Natural killer cell (primary cell): ENCODE data around the gene IZUMO1R. TPM values are rescaled to one million over a fixed set of nuclear protein-coding genes. Genes with fewer than 3 reads are reported as not detected.
"Not testable (repeated sequence)": the region's sequence is repeated elsewhere in the genome, so short reads cannot be mapped to it uniquely, and the experiment has no call there.

ENCODE experiments used
- ATAC-seq, 3 donors: fragments of 150-1000 bp in 2 of 3; fragments of 200-7000 bp in 1 of 3; cut with Tn5 transposase; 1 replicate in 1 of 3; 2 replicates in 2 of 3; pipeline ENCODE4 v1.10.0; 2021; ENCODE audit warnings: mild to moderate bottlenecking in 2 of 3, moderate library complexity in 2 of 3
- DNase-seq, 2 donors: peaks; one replicate each; pipeline versions ENCODE4 v3.0.0 to v3.0.0-alpha.2; 2013 to 2021; ENCODE audit warnings: mixed read lengths in 1 of 2
- H3K27ac ChIP-seq: one replicate; pipeline ENCODE4 v1.5.1; 2013; ENCODE audit warnings: mild to moderate bottlenecking, low read length
- H3K27me3 ChIP-seq: one replicate; pipeline ENCODE4 v1.6.1; 2013; ENCODE audit warnings: low read length; ENCODE audit not compliant: control insufficient read depth, insufficient read depth
- H3K36me3 ChIP-seq: one replicate; pipeline ENCODE4 v1.6.1; 2013; ENCODE audit warnings: low read length; ENCODE audit not compliant: control insufficient read depth, insufficient read depth
- H3K4me1 ChIP-seq: one replicate; pipeline ENCODE4 v1.6.1; 2013; ENCODE audit warnings: low read length; ENCODE audit not compliant: control insufficient read depth, insufficient read depth
- H3K4me3 ChIP-seq: one replicate; pipeline ENCODE4 v1.5.1; 2013; ENCODE audit warnings: low read length
- H3K9me3 ChIP-seq: one replicate; pipeline ENCODE4 v1.6.1; 2013; ENCODE audit warnings: low read length; ENCODE audit not compliant: control insufficient read depth, insufficient read depth
- H3K27ac Mint-ChIP-seq, 2 donors: one replicate each; pipeline ENCODE4 v1.8.0; 2022; ENCODE audit warnings: mild to moderate bottlenecking in 2 of 2, mixed read lengths in 2 of 2, moderate library complexity in 1 of 2
- H3K27me3 Mint-ChIP-seq, 2 donors: one replicate each; pipeline ENCODE4 v1.8.0; 2022; ENCODE audit warnings: low read depth in 2 of 2, mixed read lengths in 2 of 2
- H3K36me3 Mint-ChIP-seq: one replicate; pipeline ENCODE4 v1.8.0; 2022; ENCODE audit warnings: mixed read lengths
- H3K4me1 Mint-ChIP-seq, 2 donors: one replicate each; pipeline ENCODE4 v1.8.0; 2022; ENCODE audit warnings: mixed read lengths in 2 of 2
- H3K4me3 Mint-ChIP-seq: one replicate; pipeline ENCODE4 v1.8.0; 2022; ENCODE audit warnings: mild to moderate bottlenecking, moderate library complexity, mixed read lengths
- H3K9me3 Mint-ChIP-seq, 2 donors: one replicate each; pipeline ENCODE4 v1.8.0; 2022; ENCODE audit warnings: mixed read lengths in 2 of 2
- WGBS: methylation state at CpG from one replicate; pipeline ENCODE4 v1.1.7; 2013; ENCODE audit warnings: missing lambda C conversion rate; ENCODE audit not compliant: insufficient coverage; 5-methylcytosine and 5-hydroxymethylcytosine counted together
- intact Hi-C: fragments of 100-400 bp; cut with micrococcal nuclease; formaldehyde crosslinking; loops from one replicate; pipeline ENCODE4 v1.14.2; 2022
- total RNA-seq, 4 donors: library from RNA; stranded (reverse); fragments of 120-200 nt in 1 of 4; gene quantifications; one replicate each; pipeline versions ENCODE4 v1.2.3 to v1.2.4, GENCODE V29; 2013 to 2022
- TF ChIP-seq, protein P1 (sequence below): fragments of 200-600 bp; IDR thresholded peaks from one replicate; pipeline ENCODE4 v1.8.0; 2022; ENCODE audit warnings: antibody characterized with exemption

The IZUMO1R gene
- total RNA-seq, 3 donors from 2014 or later (not counting 1 experiment from before 2014, with no cell fraction given) = not detected

DNA sequence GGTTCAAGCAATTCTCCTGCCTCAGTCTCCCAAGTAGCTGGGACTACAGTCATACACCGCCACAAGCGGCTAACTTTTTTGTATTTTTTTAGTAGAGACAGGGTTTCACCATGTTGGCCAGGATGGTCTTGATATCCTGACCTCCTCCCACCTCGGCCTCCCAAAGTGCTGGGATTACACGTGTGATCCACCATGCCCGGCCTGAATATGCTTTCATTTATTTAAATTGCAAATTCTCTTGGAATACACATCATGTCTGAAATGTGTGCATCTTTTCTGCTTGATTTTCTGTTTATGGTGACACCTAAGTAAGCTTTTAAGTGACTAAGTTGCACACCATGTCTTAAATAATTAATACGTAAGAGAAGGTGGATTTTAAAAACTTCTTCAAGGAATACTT lies 31.7 kb downstream of the IZUMO1R start:
- Mint-ChIP-seq H3K27ac (no peak overlapping the region), H3K27me3 (peaks cover 10 to 22% of the 10 kb centered on the region in 2 donors), H3K4me3 (no peak overlapping the region), H3K4me1 (no peaks in the 10 kb centered on the region), H3K9me3 (no peaks in the 10 kb centered on the region), H3K36me3 (no peaks in the 10 kb centered on the region)
- no peaks in the 10 kb centered on the region for H3K36me3 ChIP-seq
- DNase-seq (no peak), ATAC-seq (no peak)
- H3K9me3 ChIP-seq = no peaks in the 10 kb centered on the region
- 92% methylated on average over 3 of the region's 6 CpGs for WGBS
- H3K27ac ChIP-seq = no peak overlapping the region
- H3K4me3 ChIP-seq = no peak overlapping the region
- H3K4me1 ChIP-seq = no peaks in the 10 kb centered on the region
- peaks cover 3% of the 10 kb centered on the region for H3K27me3 ChIP-seq
- intact Hi-C loops = no loop called here
- TF ChIP-seq, protein P1, sequence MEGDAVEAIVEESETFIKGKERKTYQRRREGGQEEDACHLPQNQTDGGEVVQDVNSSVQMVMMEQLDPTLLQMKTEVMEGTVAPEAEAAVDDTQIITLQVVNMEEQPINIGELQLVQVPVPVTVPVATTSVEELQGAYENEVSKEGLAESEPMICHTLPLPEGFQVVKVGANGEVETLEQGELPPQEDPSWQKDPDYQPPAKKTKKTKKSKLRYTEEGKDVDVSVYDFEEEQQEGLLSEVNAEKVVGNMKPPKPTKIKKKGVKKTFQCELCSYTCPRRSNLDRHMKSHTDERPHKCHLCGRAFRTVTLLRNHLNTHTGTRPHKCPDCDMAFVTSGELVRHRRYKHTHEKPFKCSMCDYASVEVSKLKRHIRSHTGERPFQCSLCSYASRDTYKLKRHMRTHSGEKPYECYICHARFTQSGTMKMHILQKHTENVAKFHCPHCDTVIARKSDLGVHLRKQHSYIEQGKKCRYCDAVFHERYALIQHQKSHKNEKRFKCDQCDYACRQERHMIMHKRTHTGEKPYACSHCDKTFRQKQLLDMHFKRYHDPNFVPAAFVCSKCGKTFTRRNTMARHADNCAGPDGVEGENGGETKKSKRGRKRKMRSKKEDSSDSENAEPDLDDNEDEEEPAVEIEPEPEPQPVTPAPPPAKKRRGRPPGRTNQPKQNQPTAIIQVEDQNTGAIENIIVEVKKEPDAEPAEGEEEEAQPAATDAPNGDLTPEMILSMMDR = no peak

DNA sequence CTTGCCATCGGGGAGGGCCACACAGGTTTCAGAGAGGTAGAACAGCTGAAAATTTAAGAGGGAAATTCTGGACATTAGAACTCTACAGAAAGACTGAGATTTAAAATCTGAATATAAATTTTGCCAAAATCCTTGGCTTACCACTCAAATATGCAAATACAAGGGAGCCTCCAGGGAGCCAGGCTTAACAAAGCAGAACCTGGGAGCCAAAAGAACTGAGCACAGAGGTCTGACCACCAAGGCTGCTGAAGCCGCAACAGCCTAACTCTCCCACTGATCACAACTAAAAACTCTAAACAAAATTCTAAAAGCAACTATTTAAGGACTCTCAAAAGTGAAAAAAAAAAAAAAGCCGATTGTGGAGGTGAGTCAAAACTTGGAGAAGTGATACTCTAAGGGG lies 34.3 kb downstream of the IZUMO1R start:
- H3K9me3 Mint-ChIP-seq = no peaks in the 10 kb centered on the region
- intact Hi-C loops = no loop called here

DNA sequence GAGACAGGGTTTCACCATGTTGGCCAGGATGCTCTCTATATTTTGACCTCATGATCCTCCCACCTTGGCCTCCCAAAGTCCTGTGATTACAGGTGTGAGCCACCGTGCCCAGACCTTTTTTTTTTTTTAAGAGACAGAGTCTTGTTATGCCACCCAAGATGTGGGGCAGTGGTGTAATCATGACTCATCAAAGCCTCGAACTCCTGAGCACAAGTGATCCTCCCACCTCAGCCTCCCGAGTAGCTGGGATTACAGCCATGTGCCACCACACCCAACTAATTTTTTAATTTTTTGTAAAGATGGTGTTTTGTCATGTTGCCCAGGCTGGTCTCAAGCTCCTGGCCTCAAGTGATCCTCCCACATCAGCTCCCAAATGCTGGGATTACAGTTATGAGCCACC lies 37.9 kb downstream of the IZUMO1R start:
- no CpG with 5 or more reads among the region's 3 CpGs for WGBS
- no peaks in the 10 kb centered on the region for H3K9me3 Mint-ChIP-seq
- Histone ChIP-seq H3K4me1 (no peaks in the 10 kb centered on the region), H3K27me3 (no peaks in the 10 kb centered on the region), H3K9me3 (no peaks in the 10 kb centered on the region), H3K36me3 (no peaks in the 10 kb centered on the region), H3K27ac (no peak overlapping the region), H3K4me3 (no peak overlapping the region)
- no peak overlapping the region for H3K4me3 Mint-ChIP-seq
- no peak overlapping the region for H3K27ac Mint-ChIP-seq
- ATAC-seq = no peak
- H3K36me3 Mint-ChIP-seq = no peaks in the 10 kb centered on the region
- H3K4me1 Mint-ChIP-seq = no peaks in the 10 kb centered on the region
- peaks cover 5 to 9% of the 10 kb centered on the region in 2 donors for H3K27me3 Mint-ChIP-seq
- TF ChIP-seq, protein P1 = no peak
- no peak for DNase-seq
- intact Hi-C loops = no loop called here

More for the DNA sequence above, 34.3 kb downstream of the IZUMO1R start:
- DNase-seq = no peak
- Histone ChIP-seq H3K27me3 (peaks cover 3% of the 10 kb centered on the region), H3K9me3 (no peaks in the 10 kb centered on the region), H3K4me3 (no peak overlapping the region), H3K36me3 (no peaks in the 10 kb centered on the region), H3K4me1 (no peaks in the 10 kb centered on the region), H3K27ac (no peak overlapping the region)
- TF ChIP-seq, protein P1 = no peak
- 90% methylated on average over 3 of the region's 3 CpGs for WGBS
- no peak overlapping the region for H3K27ac Mint-ChIP-seq
- no peaks in the 10 kb centered on the region for H3K4me1 Mint-ChIP-seq
- no peak for ATAC-seq
- H3K36me3 Mint-ChIP-seq = no peaks in the 10 kb centered on the region
- peaks cover 10 to 15% of the 10 kb centered on the region in 2 donors for H3K27me3 Mint-ChIP-seq
- no peak overlapping the region for H3K4me3 Mint-ChIP-seq

DNA sequence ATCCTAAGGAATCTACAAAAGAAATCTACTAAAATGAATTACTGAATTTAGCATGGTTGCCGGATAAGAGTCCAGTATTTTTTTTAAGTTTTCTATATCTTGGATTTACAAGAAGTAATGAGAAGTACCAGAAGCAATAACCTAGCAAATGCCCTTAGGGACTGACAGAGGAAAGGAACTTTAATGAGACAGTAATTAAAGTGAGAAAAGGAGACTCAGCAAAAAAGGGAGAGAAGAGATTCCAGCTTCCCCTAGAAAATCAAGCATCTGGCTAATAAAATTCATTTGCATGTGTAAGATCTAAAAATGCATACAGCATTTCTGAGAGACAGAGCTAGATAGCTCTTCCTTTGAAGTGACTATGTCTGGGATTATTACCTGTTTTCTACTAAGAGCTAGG lies 39.1 kb downstream of the IZUMO1R start:
- ATAC-seq (no peak), DNase-seq (no peak)
- H3K4me3 ChIP-seq = no peak overlapping the region
- H3K4me1 ChIP-seq = no peaks in the 10 kb centered on the region
- no peaks in the 10 kb centered on the region for H3K36me3 ChIP-seq
- H3K4me3 Mint-ChIP-seq = no peak overlapping the region
- peaks cover 9 to 10% of the 10 kb centered on the region in 2 donors for H3K27me3 Mint-ChIP-seq
- no peaks in the 10 kb centered on the region for H3K9me3 ChIP-seq
- WGBS = no CpG with 5 or more reads among the region's 1 CpG
- intact Hi-C loops = no loop called here
- TF ChIP-seq, protein P1 = no peak
- no peak overlapping the region for H3K27ac Mint-ChIP-seq
- H3K27ac ChIP-seq = no peak overlapping the region
- H3K27me3 ChIP-seq = no peaks in the 10 kb centered on the region
- H3K9me3 Mint-ChIP-seq = no peaks in the 10 kb centered on the region
- no peaks in the 10 kb centered on the region for H3K4me1 Mint-ChIP-seq
- H3K36me3 Mint-ChIP-seq = no peaks in the 10 kb centered on the region

DNA sequence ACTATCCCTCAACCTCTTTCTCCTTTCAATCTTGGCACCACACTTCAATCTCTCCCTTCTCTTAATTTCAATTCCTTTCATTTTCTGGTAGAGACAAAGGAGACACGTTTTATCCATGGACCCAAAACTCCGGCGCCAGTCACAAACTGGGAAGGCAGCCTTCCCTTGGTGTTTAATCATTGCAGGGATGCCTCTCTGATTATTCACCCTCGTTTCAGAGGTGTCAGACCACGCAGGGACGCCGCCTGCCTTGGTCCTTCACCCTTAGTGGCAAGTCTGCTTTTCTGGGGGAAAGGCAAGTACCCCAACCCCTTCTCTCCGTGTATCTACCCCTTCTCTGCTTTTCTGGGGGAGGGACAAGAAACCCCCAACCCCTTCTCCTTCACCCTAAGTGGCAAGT lies 41.9 kb downstream of the IZUMO1R start:
- ATAC-seq, intact Hi-C loops, H3K4me3 Mint-ChIP-seq, H3K36me3 ChIP-seq, DNase-seq, H3K27me3 ChIP-seq, H3K4me1 ChIP-seq, H3K27ac Mint-ChIP-seq, H3K4me3 ChIP-seq, H3K9me3 ChIP-seq, H3K4me1 Mint-ChIP-seq, H3K36me3 Mint-ChIP-seq, H3K27ac ChIP-seq, H3K9me3 Mint-ChIP-seq: not testable (repeated sequence)
- WGBS = 85% methylated on average over 8 of the region's 8 CpGs
- peaks cover 9 to 10% of the 10 kb centered on the region in 2 donors for H3K27me3 Mint-ChIP-seq
